Chondrocyte (in vitro differentiated cells): ENCODE measurements around the gene GDF3. TPM values are rescaled to one million over a fixed set of nuclear protein-coding genes. Genes with fewer than 3 reads are reported as not detected.
A peak's percentile ranks its signal among the peaks of the same experiment; 100 is the strongest.
"Not testable (repeated sequence)": the region's sequence is repeated elsewhere in the genome, so short reads cannot be mapped to it uniquely, and the experiment has no call there.

Source experiments
- DNase-seq: peaks from one replicate; pipeline ENCODE4 v3.0.0; 2021; ENCODE audit warnings: mixed read lengths, low spot score
- H3K27ac Mint-ChIP-seq: one replicate; pipeline ENCODE4 v1.8.0; 2021; ENCODE audit warnings: mild to moderate bottlenecking, moderate library complexity, mixed read lengths; ENCODE audit not compliant: unreplicated experiment
- H3K27me3 Mint-ChIP-seq: 2 replicates; pipeline ENCODE4 v1.8.0; 2021; ENCODE audit warnings: low read depth, mixed read lengths
- H3K36me3 Mint-ChIP-seq: 2 replicates; pipeline ENCODE4 v1.8.0; 2021; ENCODE audit warnings: low read depth, mixed read lengths
- H3K4me1 Mint-ChIP-seq: 2 replicates; pipeline ENCODE4 v1.8.0; 2021; ENCODE audit warnings: low read depth, mild to moderate bottlenecking, mixed read lengths
- H3K4me3 Mint-ChIP-seq: one replicate; pipeline ENCODE4 v1.8.0; 2021; ENCODE audit warnings: mild to moderate bottlenecking, moderate library complexity, mixed read lengths; ENCODE audit not compliant: unreplicated experiment
- H3K9me3 Mint-ChIP-seq: 2 replicates; pipeline ENCODE4 v1.8.0; 2021; ENCODE audit warnings: low read depth, mixed read lengths
- CTCF ChIP-seq: fragments of 200-600 bp; sonication (generic); IDR thresholded peaks from 2 replicates; pipeline ENCODE4 v1.5.0; 2021; ENCODE audit warnings: antibody characterized with exemption, mild to moderate bottlenecking, moderate library complexity
- long read RNA-seq: library from polyadenylated mRNA; stranded (forward); transcript quantifications from one replicate; pipeline ENCODE4 v2.0.0, GENCODE V29; 2021
- total RNA-seq: library from RNA; stranded (reverse); gene quantifications from 3 replicates; pipeline ENCODE4 v1.2.1, GENCODE V29; 2021

GDF3 gene
- not detected in 3 replicates for total RNA-seq
- long read RNA-seq: 0 reads

- TF ChIP-seq CTCF: no peak
- no peak for DNase-seq
- H3K36me3 Mint-ChIP-seq: no peaks in the 10 kb centered on the region
Observed at GRCh38 chr12:7695566-7696197, at the start of gene GDF3. Gene GDF3 (minus strand): TSS chr12:7695775. CDS start chr12:7695728, 47 bp downstream.

GRCh38 chr12:7732993-7733392 is 37.4 kb upstream of the GDF3 start:
- no peaks in the 10 kb centered on the region for H3K4me1 Mint-ChIP-seq
- peaks cover 5% of the 10 kb centered on the region for H3K27me3 Mint-ChIP-seq
- no peak for TF ChIP-seq CTCF
- H3K4me3 Mint-ChIP-seq: no peak overlapping the region
- H3K27ac Mint-ChIP-seq: no peak overlapping the region
- DNase-seq: peak; percentile 1
- peaks cover under 1% of the 10 kb centered on the region for H3K9me3 Mint-ChIP-seq
- no peaks in the 10 kb centered on the region for H3K36me3 Mint-ChIP-seq

More at GRCh38 chr12:7695566-7696197, at the start of gene GDF3:
- Mint-ChIP-seq H3K4me1 (no peaks in the 10 kb centered on the region), H3K4me3 (no peak within 1 kb of the TSS), H3K27me3 (peaks cover 4% of the 10 kb centered on the region), H3K27ac (no peak within 1 kb of the TSS), H3K9me3 (no peaks in the 10 kb centered on the region)

GRCh38 chr12:7731486-7731885 is 35.9 kb upstream of the GDF3 start:
- Mint-ChIP-seq H3K27ac (no peak overlapping the region), H3K36me3 (no peaks in the 10 kb centered on the region), H3K27me3 (peaks cover 5% of the 10 kb centered on the region), H3K4me3 (no peak overlapping the region), H3K4me1 (no peaks in the 10 kb centered on the region), H3K9me3 (peaks cover 5% of the 10 kb centered on the region)
- no peak for TF ChIP-seq CTCF
- DNase-seq: no peak

GRCh38 chr12:7730984-7731383 is 35.4 kb upstream of the GDF3 start:
- DNase-seq, H3K4me1 Mint-ChIP-seq, H3K27ac Mint-ChIP-seq, H3K27me3 Mint-ChIP-seq, H3K9me3 Mint-ChIP-seq, H3K36me3 Mint-ChIP-seq, H3K4me3 Mint-ChIP-seq: not testable (repeated sequence)

- H3K4me3 Mint-ChIP-seq: no peak overlapping the region
- H3K4me1 Mint-ChIP-seq: no peaks in the 10 kb centered on the region
- H3K27ac Mint-ChIP-seq: no peak overlapping the region
- no peaks in the 10 kb centered on the region for H3K36me3 Mint-ChIP-seq
- DNase-seq: no peak
- H3K9me3 Mint-ChIP-seq: peaks cover 5% of the 10 kb centered on the region
- no peak for TF ChIP-seq CTCF
- peaks cover 5% of the 10 kb centered on the region for H3K27me3 Mint-ChIP-seq
Observed at GRCh38 chr12:7729746-7730145, 34.2 kb upstream of the GDF3 start.

GRCh38 chr12:7723926-7724325 is 28.4 kb upstream of the GDF3 start:
- Mint-ChIP-seq H3K9me3 (peaks cover 5% of the 10 kb centered on the region), H3K4me3 (no peak overlapping the region), H3K36me3 (no peaks in the 10 kb centered on the region), H3K27ac (no peak overlapping the region), H3K4me1 (no peaks in the 10 kb centered on the region), H3K27me3 (no peaks in the 10 kb centered on the region)
- DNase-seq: peak; percentile 19
- no peak for TF ChIP-seq CTCF
